ENCODE data around the gene BMP5. TPM values are rescaled to one million over a fixed set of nuclear protein-coding genes. Genes with fewer than 3 reads are reported as not detected.

Gene BMP5
- total and polyA plus RNA-seq, 9 donors: 12.2 to 26.4 (median 17.1) TPM

GRCh38 chr6:55782275-55782674 lies 93.1 kb downstream of the BMP5 start:
- Histone ChIP-seq H3K4me1 (ENCODE audit: control insufficient read depth, insufficient read depth, low read length) (no peaks in the 10 kb centered on the region), H3K27ac (ENCODE audit: low read length) (no peak overlapping the region), H3K4me3 (ENCODE audit: low read length) (no peak overlapping the region), H3K36me3 (ENCODE audit: control insufficient read depth, insufficient read depth, low read length) (no peaks in the 10 kb centered on the region), H3K9me3 (replicated peaks; ENCODE audit: control insufficient read depth, low read depth, low read length) (no peaks in the 10 kb centered on the region), H3K27me3 (ENCODE audit: control insufficient read depth, insufficient read depth, low read length) (no peaks in the 10 kb centered on the region)
- no CpG with 5 or more reads among the region's 2 CpGs for WGBS (ENCODE audit: insufficient coverage)
- DNase-seq: no peak

GRCh38 chr6:55778705-55779104 lies 96.7 kb downstream of the BMP5 start:
- DNase-seq: no peak
- Histone ChIP-seq H3K9me3 (replicated peaks; ENCODE audit: control insufficient read depth, low read depth, low read length) (no peaks in the 10 kb centered on the region), H3K36me3 (ENCODE audit: control insufficient read depth, insufficient read depth, low read length) (no peaks in the 10 kb centered on the region), H3K4me3 (ENCODE audit: low read length) (no peak overlapping the region), H3K4me1 (ENCODE audit: control insufficient read depth, insufficient read depth, low read length) (no peaks in the 10 kb centered on the region), H3K27ac (ENCODE audit: low read length) (no peak overlapping the region), H3K27me3 (ENCODE audit: control insufficient read depth, insufficient read depth, low read length) (no peaks in the 10 kb centered on the region)
- no CpG with 5 or more reads among the region's 2 CpGs for WGBS (ENCODE audit: insufficient coverage)

GRCh38 chr6:55777469-55777868 lies 97.9 kb downstream of the BMP5 start:
- Histone ChIP-seq H3K36me3 (ENCODE audit: control insufficient read depth, insufficient read depth, low read length) (no peaks in the 10 kb centered on the region), H3K4me1 (ENCODE audit: control insufficient read depth, insufficient read depth, low read length) (no peaks in the 10 kb centered on the region), H3K9me3 (replicated peaks; ENCODE audit: control insufficient read depth, low read depth, low read length) (no peaks in the 10 kb centered on the region), H3K27ac (ENCODE audit: low read length) (no peak overlapping the region), H3K27me3 (ENCODE audit: control insufficient read depth, insufficient read depth, low read length) (no peaks in the 10 kb centered on the region), H3K4me3 (ENCODE audit: low read length) (no peak overlapping the region)
- WGBS (ENCODE audit: insufficient coverage): no CpG with 5 or more reads among the region's 1 CpG
- no peak for DNase-seq

GRCh38 chr6:55776113-55776512 lies 99.3 kb downstream of the BMP5 start:
- Histone ChIP-seq H3K27ac (ENCODE audit: low read length) (no peak overlapping the region), H3K9me3 (replicated peaks; ENCODE audit: control insufficient read depth, low read depth, low read length) (no peaks in the 10 kb centered on the region), H3K4me3 (ENCODE audit: low read length) (no peak overlapping the region), H3K36me3 (ENCODE audit: control insufficient read depth, insufficient read depth, low read length) (no peaks in the 10 kb centered on the region), H3K4me1 (ENCODE audit: control insufficient read depth, insufficient read depth, low read length) (no peaks in the 10 kb centered on the region), H3K27me3 (ENCODE audit: control insufficient read depth, insufficient read depth, low read length) (no peaks in the 10 kb centered on the region)
- no CpG with 5 or more reads among the region's 1 CpG for WGBS (ENCODE audit: insufficient coverage)
- peak; percentile 28 for DNase-seq

GRCh38 chr6:55775029-55775318 lies 100.4 kb downstream of the BMP5 start:
- Histone ChIP-seq H3K9me3 (replicated peaks; ENCODE audit: control insufficient read depth, low read depth, low read length) (no peaks in the 10 kb centered on the region), H3K36me3 (ENCODE audit: control insufficient read depth, insufficient read depth, low read length) (no peaks in the 10 kb centered on the region), H3K27ac (ENCODE audit: low read length) (no peak overlapping the region), H3K27me3 (ENCODE audit: control insufficient read depth, insufficient read depth, low read length) (no peaks in the 10 kb centered on the region), H3K4me3 (ENCODE audit: low read length) (no peak overlapping the region), H3K4me1 (ENCODE audit: control insufficient read depth, insufficient read depth, low read length) (no peaks in the 10 kb centered on the region)
- no peak for DNase-seq

GRCh38 chr6:55774286-55775028 lies 100.9 kb downstream of the BMP5 start:
- DNase-seq: no peak
- no peaks in the 10 kb centered on the region for H3K27me3 ChIP-seq (ENCODE audit: control insufficient read depth, insufficient read depth, low read length)
- no peak overlapping the region for H3K27ac ChIP-seq (ENCODE audit: low read length)
- H3K4me3 ChIP-seq (ENCODE audit: low read length): no peak overlapping the region
- H3K36me3 ChIP-seq (ENCODE audit: control insufficient read depth, insufficient read depth, low read length): no peaks in the 10 kb centered on the region
- H3K9me3 ChIP-seq (replicated peaks; ENCODE audit: control insufficient read depth, low read depth, low read length): no peaks in the 10 kb centered on the region
- H3K4me1 ChIP-seq (ENCODE audit: control insufficient read depth, insufficient read depth, low read length): no peaks in the 10 kb centered on the region
- no CpG with 5 or more reads among the region's 5 CpGs for WGBS (ENCODE audit: insufficient coverage)

- Histone ChIP-seq H3K9me3 (replicated peaks; ENCODE audit: control insufficient read depth, low read depth, low read length) (no peaks in the 10 kb centered on the region), H3K4me3 (ENCODE audit: low read length) (no peak overlapping the region), H3K27me3 (ENCODE audit: control insufficient read depth, insufficient read depth, low read length) (no peaks in the 10 kb centered on the region), H3K27ac (ENCODE audit: low read length) (no peak overlapping the region), H3K4me1 (ENCODE audit: control insufficient read depth, insufficient read depth, low read length) (no peaks in the 10 kb centered on the region), H3K36me3 (ENCODE audit: control insufficient read depth, insufficient read depth, low read length) (no peaks in the 10 kb centered on the region)
- DNase-seq: no peak
- WGBS (ENCODE audit: insufficient coverage): 86% methylated on average over 4 of the region's 9 CpGs
Measured at GRCh38 chr6:55773620-55774216, 101.7 kb downstream of the BMP5 start.

GRCh38 chr6:55772730-55773129 lies 102.7 kb downstream of the BMP5 start:
- H3K27me3 ChIP-seq (ENCODE audit: control insufficient read depth, insufficient read depth, low read length): no peaks in the 10 kb centered on the region
- DNase-seq: no peak
- no peaks in the 10 kb centered on the region for H3K36me3 ChIP-seq (ENCODE audit: control insufficient read depth, insufficient read depth, low read length)
- no peaks in the 10 kb centered on the region for H3K9me3 ChIP-seq (replicated peaks; ENCODE audit: control insufficient read depth, low read depth, low read length)
- H3K27ac ChIP-seq (ENCODE audit: low read length): no peak overlapping the region
- no peaks in the 10 kb centered on the region for H3K4me1 ChIP-seq (ENCODE audit: control insufficient read depth, insufficient read depth, low read length)
- no peak overlapping the region for H3K4me3 ChIP-seq (ENCODE audit: low read length)
- 60% methylated on average over 1 of the region's 3 CpGs for WGBS (ENCODE audit: insufficient coverage)

- H3K27ac ChIP-seq (ENCODE audit: low read length): peak overlapping the region; percentile 4
- peak; percentile 66 for DNase-seq
Measured at GRCh38 chr6:55759536-55759935, 115.9 kb downstream of the BMP5 start.

GRCh38 chr6:55758156-55758937 lies 117.0 kb downstream of the BMP5 start:
- WGBS (ENCODE audit: insufficient coverage): no CpG with 5 or more reads among the region's 3 CpGs
- H3K9me3 ChIP-seq (replicated peaks; ENCODE audit: control insufficient read depth, low read depth, low read length): no peaks in the 10 kb centered on the region
- no peaks in the 10 kb centered on the region for H3K27me3 ChIP-seq (ENCODE audit: control insufficient read depth, insufficient read depth, low read length)
- peak overlapping the region; percentile 53 for H3K27ac ChIP-seq (ENCODE audit: low read length)
- H3K4me3 ChIP-seq (ENCODE audit: low read length): no peak overlapping the region
- H3K36me3 ChIP-seq (ENCODE audit: control insufficient read depth, insufficient read depth, low read length): no peaks in the 10 kb centered on the region
- DNase-seq: peak; percentile 42
- no peaks in the 10 kb centered on the region for H3K4me1 ChIP-seq (ENCODE audit: control insufficient read depth, insufficient read depth, low read length)

More at GRCh38 chr6:55759536-55759935, 115.9 kb downstream of the BMP5 start:
- WGBS (ENCODE audit: insufficient coverage): no CpG with 5 or more reads among the region's 1 CpG
- Histone ChIP-seq H3K4me1 (ENCODE audit: control insufficient read depth, insufficient read depth, low read length) (no peaks in the 10 kb centered on the region), H3K27me3 (ENCODE audit: control insufficient read depth, insufficient read depth, low read length) (no peaks in the 10 kb centered on the region), H3K36me3 (ENCODE audit: control insufficient read depth, insufficient read depth, low read length) (no peaks in the 10 kb centered on the region), H3K4me3 (ENCODE audit: low read length) (no peak overlapping the region), H3K9me3 (replicated peaks; ENCODE audit: control insufficient read depth, low read depth, low read length) (no peaks in the 10 kb centered on the region)
